Ishikawa (cell line): ENCODE measurements around the gene ELOVL7.
A peak's percentile ranks its signal among the peaks of the same experiment; 100 is the strongest.

Experiments used
- CEBPB ChIP-seq: IDR thresholded peaks from 2 replicates; pipeline ENCODE4 v1.6.1; 2012
- CREB1 ChIP-seq: IDR thresholded peaks from 2 replicates; pipeline ENCODE4 v1.6.1; 2012; ENCODE audit warnings: low read depth
- EGR1 ChIP-seq: IDR thresholded peaks from 2 replicates; pipeline ENCODE4 v1.6.1; 2012
- EP300 ChIP-seq: IDR thresholded peaks from 2 replicates; pipeline ENCODE4 v1.6.1; 2012; ENCODE audit warnings: borderline replicate concordance
- FOXM1 ChIP-seq: IDR thresholded peaks from 2 replicates; pipeline ENCODE4 v1.6.1; 2012; ENCODE audit warnings: low read depth, borderline replicate concordance
- MAX ChIP-seq: IDR thresholded peaks from 2 replicates; pipeline ENCODE4 v1.6.1; 2012
- NFIC ChIP-seq: IDR thresholded peaks from 2 replicates; pipeline ENCODE4 v1.6.1; 2012
- RAD21 ChIP-seq: IDR thresholded peaks from 2 replicates; pipeline ENCODE4 v1.6.1; 2012; ENCODE audit warnings: low read depth
- REST ChIP-seq: IDR thresholded peaks from 2 replicates; pipeline ENCODE4 v1.6.1; 2012; ENCODE audit warnings: low read depth, mild to moderate bottlenecking
- TAF1 ChIP-seq: IDR thresholded peaks from 2 replicates; pipeline ENCODE4 v1.6.1; 2012; ENCODE audit warnings: low read depth, mild to moderate bottlenecking
- TCF12 ChIP-seq: IDR thresholded peaks from 2 replicates; pipeline ENCODE4 v1.6.1; 2012; ENCODE audit warnings: low read depth
- TEAD4 ChIP-seq: IDR thresholded peaks from 2 replicates; pipeline ENCODE4 v1.6.1; 2012
- USF1 ChIP-seq: IDR thresholded peaks from 2 replicates; pipeline ENCODE4 v1.6.1; 2012
- YY1 ChIP-seq: IDR thresholded peaks from 2 replicates; pipeline ENCODE4 v1.6.1; 2012; ENCODE audit warnings: low read depth
- ZBTB7A ChIP-seq: IDR thresholded peaks from 2 replicates; pipeline ENCODE4 v1.6.1; 2012; ENCODE audit warnings: low read depth

The ELOVL7 gene

GRCh38 chr5:60843936-60844905, at the start of gene ELOVL7:
Gene ELOVL7 (minus strand): TSS chr5:60844269. CDS start chr5:60787397, 56,872 bp downstream.
- no peak; the same call in 1 of the 2 replicates for TF ChIP-seq YY1
- no peak for TF ChIP-seq EP300
- peak; percentile 53 for TF ChIP-seq TAF1
- no peak for TF ChIP-seq FOXM1
- TF ChIP-seq MAX = no peak
- TF ChIP-seq TEAD4 = no peak
- no peak for TF ChIP-seq CREB1
- TF ChIP-seq RAD21 = peak; percentile 21; the same call in 1 of the 2 replicates
- no peak for TF ChIP-seq REST
- TF ChIP-seq NFIC = no peak
- TF ChIP-seq EGR1 = no peak
- TF ChIP-seq USF1 = peak; percentile 75
- TF ChIP-seq TCF12 = peak; percentile 30; the same call in 1 of the 2 replicates
- TF ChIP-seq CEBPB = no peak; the same call in 1 of the 2 replicates
- TF ChIP-seq ZBTB7A = 0 out of 2 replicates have a peak, but pooled peaks have one; percentile 41

DNA sequence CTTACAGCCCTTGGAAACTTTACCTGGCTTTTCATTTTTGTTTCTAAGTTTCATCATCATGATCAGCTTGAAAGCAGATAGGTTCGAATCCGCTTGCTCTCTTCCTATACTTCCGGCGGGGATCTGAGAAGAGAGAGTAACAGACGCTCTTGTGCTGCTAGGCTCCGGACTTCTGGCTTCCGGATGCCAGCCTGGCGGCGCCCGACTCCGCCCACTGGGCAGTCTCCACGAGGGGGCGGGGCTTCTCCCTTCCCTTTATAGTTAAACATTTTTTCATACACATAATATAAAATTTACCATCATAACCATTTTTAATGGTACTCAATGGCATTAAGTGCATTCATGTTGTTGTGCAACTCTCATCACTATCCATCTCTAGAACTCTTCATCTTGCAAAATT, 49.5 kb upstream of the ELOVL7 start:
- TF ChIP-seq MAX (no peak), REST (no peak), NFIC (no peak), CEBPB (no peak), EGR1 (no peak), RAD21 (no peak), CREB1 (no peak), TCF12 (no peak), YY1 (no peak), USF1 (no peak), EP300 (no peak), TEAD4 (no peak), FOXM1 (no peak), TAF1 (no peak), ZBTB7A (no peak)

DNA sequence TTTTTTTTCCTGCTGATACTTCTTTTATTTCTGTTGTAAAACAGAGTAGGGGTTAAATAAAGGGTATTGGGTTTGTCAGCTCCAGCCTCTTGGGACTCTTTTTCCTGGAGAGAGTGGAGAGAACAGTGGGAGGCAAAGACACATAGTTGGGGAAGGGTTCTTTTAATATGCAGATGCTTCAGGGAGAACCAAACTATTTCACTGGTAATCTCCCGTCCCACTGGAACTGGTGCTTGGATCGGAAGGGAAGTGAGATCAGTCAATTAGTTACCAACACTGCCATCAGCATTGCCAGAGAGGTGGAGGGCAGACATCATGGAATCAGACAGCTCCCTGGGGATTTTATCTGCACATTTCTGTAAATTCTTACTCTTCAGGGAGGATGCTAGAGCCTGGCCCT, 47.6 kb upstream of the ELOVL7 start:
- TF ChIP-seq TEAD4 (no peak), MAX (no peak), CEBPB (no peak), EGR1 (no peak), CREB1 (no peak), YY1 (no peak), USF1 (no peak), REST (no peak), FOXM1 (no peak), EP300 (no peak), NFIC (no peak), TCF12 (no peak), ZBTB7A (no peak), TAF1 (no peak), RAD21 (no peak)
